ENCODE data around the gene FILIP1.

Gene FILIP1, protein sequence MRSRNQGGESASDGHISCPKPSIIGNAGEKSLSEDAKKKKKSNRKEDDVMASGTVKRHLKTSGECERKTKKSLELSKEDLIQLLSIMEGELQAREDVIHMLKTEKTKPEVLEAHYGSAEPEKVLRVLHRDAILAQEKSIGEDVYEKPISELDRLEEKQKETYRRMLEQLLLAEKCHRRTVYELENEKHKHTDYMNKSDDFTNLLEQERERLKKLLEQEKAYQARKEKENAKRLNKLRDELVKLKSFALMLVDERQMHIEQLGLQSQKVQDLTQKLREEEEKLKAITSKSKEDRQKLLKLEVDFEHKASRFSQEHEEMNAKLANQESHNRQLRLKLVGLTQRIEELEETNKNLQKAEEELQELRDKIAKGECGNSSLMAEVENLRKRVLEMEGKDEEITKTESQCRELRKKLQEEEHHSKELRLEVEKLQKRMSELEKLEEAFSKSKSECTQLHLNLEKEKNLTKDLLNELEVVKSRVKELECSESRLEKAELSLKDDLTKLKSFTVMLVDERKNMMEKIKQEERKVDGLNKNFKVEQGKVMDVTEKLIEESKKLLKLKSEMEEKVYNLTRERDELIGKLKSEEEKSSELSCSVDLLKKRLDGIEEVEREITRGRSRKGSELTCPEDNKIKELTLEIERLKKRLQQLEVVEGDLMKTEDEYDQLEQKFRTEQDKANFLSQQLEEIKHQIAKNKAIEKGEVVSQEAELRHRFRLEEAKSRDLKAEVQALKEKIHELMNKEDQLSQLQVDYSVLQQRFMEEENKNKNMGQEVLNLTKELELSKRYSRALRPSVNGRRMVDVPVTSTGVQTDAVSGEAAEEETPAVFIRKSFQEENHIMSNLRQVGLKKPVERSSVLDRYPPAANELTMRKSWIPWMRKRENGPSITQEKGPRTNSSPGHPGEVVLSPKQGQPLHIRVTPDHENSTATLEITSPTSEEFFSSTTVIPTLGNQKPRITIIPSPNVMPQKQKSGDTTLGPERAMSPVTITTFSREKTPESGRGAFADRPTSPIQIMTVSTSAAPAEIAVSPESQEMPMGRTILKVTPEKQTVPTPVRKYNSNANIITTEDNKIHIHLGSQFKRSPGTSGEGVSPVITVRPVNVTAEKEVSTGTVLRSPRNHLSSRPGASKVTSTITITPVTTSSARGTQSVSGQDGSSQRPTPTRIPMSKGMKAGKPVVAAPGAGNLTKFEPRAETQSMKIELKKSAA (N-terminal part only)

DNA sequence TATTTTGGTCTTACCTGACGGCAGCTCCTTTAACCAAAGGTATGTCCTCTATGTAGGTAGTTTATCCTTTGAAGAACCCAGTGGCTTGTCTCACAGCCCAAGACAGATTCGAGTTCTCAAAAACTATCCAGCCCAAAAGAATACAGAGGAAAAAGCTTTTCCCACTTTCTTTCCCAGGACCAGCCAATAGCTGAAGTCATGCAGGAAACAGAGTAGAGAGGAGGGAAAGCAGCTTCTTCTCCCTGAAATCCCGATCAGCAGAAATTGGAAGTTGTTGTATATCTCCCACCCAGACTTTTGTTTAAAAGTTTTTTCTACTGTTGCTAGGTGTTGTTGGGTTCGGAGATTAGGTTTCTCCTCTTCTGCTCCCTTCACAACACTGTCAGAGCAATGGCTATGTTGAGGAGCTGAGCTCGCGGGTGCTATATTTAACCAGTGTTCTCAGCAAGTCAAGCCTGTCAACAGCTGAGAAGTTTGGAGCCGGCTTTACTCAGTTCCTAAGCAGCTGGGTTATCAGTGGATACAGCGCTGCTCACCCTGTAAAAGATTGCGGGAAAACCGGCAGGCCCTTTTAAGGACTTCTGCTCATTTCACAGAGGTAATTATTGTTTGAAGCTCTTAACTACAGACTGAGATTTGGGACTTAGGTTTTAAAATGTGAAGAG lies at the start of gene FILIP1:
FILIP1 (minus strand) TSS at position 401 of the 665 bp plus-strand sequence. CDS start 78,828 bp downstream, outside the sequence.
- peak; percentile 12 for DNase-seq

DNA sequence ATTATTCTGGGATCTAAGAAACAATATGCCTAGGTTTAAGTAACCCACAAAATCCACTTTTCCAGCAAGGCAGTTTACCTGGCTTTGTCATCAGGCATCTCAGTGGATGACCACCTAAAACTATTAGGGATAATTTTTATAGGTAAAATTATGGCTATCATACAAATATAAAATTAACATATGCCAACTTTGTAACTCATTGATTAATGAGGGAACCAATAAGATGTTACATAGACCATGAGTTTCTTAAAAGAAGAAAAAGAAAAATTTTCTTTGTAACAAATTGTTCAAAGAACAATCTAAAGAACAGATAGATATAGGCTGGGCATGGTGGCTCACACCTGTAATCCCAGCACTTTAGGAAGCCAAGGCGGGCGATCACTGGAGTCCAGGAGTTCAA lies 49.7 kb upstream of the FILIP1 start:
- DNase-seq: no peak

DNA sequence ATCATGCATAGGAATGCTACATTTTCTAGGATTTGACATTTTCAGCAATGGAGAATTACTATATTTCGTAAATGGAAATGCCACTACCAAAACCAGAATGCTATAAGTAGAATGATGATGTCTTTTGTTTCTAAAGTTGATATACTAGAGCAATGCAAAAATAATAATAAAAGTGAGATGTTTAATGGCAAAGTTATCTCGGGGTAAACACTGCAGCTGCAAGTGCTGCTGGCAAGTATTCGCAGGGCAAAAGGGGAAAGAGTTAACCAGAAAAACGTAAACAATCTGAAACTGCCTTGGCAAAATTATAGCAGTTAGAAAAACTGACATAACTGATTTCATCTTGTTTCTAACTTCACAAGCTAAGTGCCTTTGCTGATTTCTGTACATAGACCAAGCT lies 45.5 kb upstream of the FILIP1 start:
- no peak for DNase-seq

DNA sequence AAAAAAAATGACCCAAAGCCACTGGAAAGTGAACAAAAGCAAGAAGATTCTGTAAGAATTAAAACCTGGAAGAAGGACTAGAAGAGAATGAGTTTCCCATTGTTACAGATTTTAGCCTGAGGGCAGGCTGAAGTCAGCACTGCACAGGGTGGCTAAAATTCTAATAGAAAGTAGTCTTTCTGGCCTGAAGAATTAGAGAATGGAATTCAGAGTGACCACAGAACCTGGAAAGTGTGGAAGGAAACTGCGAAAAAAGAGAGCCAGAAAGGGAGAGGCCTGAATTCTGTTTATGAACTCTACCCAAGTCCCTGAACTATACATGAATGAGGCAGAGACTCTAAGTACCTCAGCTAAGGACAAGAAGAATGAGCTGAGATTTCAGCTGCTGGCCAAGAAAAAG lies 38.9 kb upstream of the FILIP1 start:
- DNase-seq: no peak

DNA sequence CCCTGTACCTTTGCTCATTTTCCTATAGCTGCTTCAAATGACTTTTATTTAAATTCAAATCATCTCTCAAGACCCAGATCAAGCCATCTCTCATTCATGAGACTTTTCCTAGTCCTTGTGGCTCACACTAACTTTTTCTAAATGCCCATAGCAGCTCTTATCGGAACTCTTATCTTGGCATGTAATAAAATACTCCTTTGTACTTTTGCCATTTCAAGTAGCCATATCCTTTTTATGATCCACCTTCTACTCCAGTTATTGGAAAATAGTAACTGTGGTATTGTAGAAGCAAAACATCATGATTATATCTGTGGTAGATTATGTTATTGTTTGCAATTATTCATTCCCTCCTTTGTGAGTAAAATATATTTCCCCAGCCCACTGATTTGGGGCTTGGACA lies 37.6 kb upstream of the FILIP1 start:
- no peak for DNase-seq

DNA sequence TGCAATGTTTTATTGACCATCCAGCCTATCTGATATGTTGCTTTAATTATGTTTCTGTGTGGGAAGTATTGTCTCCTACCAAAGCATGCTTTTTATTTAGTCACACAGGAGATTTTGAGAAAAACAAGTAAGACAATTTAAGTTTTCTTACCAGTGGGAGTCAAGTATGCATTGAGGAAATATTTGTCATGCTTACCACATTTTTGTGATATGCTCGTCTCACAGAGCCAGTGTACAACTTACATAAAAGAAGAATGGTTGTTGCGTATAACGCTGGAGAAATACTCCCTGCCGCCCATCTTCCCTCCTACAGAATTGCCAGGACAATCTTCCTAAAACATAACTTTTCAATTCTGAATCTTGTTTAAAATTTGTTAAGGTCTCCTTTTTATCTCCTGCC lies 37.1 kb upstream of the FILIP1 start:
- no peak for DNase-seq

DNA sequence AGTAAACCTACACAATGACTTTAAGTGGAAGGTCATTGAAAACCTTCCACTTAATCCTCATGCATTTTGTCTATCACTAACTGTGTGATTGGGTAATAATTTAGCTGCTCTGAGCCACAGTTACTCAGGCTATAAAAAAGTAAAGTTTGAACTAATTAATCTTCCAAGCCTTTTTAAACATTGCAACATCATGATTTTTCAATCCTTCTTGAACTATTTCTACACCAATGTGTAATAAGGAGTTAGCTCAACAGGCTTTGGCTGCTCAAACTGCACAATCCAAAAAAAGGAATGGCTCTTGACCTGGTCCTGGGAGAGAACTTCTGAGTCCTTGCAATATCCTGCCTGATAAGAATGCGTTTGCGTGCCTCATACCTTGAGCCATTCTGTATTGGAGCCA lies 34.8 kb upstream of the FILIP1 start:
- no peak for DNase-seq

DNA sequence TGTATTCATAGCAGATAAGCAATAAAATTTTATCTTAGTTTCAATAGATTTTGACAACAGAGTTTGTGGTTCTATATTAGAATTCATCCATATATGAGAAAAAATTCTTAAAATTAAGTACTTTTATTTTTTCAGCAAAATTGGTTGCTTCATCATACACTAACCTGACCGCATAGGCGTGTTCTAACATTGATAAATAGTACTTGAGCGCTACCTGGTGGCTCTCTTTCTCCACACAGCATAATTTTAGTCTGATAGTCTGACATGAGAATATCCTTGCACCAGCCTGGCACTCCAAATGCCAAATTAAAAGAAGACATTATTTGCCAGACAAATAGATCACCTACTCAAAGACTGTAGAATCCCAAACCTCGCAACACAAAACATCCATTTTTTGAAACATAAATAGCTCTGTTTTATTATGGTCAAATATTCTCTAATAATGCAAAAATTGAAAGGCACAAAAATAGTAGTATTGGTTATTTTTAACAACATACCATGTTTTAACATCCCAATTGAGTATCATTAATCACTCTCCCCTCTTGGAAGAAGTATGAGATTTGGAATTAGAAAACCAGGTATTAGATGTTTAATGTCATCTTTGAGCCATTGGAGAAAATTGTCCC lies 33.0 kb upstream of the FILIP1 start:
- peak; percentile 74 for DNase-seq

DNA sequence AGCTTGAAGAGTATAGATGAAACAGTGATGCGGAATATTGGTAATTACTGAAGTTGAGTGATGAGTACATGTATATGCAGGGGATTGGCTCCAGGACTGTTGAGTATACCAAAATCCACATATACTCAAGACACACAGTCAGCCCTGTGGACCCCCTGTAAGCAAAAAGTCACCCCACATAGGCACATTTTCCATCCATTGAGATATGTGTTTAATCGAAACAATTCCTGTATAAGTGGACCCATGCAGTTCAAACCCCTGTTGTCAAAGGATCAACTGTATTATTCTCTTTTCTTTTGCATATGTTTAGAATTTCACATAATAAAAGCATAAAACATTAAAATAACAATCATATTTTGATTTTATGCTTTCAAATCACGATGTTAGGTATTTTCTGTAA lies 32.1 kb upstream of the FILIP1 start:
- no peak for DNase-seq

DNA sequence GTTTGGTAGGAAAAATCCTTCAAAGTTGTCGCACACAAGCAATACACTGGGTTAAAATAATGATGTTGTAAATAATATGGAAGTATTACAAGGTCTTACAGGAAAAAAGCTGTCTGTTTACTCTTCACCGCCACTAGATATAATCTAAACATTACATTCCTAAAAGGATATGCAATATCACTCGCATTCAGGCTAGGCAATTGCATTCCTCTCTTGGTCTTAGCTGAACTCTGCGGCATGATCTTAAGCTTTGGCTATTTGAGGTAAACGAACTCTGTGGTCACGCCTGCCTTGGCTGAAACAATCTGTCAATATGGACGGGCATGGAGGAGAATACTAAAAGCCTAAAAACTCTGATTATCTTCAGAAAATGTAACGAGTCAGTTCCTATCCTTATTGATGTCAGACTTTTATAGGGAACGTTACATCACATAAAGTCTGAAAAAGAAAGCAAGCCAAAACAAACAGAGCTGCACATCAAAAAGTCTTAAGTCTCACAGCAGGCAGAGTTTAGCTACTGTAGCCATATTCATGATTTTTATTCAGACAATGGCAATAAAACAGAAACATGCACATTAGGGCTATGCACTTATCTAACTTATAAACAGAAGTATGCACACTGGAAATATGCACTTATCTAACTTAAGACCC lies 30.8 kb upstream of the FILIP1 start:
- no peak for DNase-seq

DNA sequence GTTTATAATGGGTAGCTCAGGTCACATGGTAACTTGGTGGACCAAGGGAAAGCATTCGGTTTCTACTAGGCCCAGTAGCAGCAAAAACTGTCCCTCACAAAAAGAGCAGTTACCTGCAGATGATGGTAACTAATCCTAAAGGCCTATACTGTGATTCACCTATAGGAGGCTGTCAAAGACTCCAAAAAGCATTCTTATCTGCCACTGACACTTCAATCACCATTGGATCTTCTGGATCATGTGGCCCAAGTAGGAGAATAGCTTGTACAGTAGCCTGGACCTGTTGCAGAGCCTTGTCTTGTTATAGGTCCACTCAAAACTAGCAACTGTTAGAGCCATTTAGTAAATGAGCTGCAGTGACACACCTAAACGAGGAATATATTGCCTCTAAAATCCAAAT lies 23.2 kb upstream of the FILIP1 start:
- no peak for DNase-seq

DNA sequence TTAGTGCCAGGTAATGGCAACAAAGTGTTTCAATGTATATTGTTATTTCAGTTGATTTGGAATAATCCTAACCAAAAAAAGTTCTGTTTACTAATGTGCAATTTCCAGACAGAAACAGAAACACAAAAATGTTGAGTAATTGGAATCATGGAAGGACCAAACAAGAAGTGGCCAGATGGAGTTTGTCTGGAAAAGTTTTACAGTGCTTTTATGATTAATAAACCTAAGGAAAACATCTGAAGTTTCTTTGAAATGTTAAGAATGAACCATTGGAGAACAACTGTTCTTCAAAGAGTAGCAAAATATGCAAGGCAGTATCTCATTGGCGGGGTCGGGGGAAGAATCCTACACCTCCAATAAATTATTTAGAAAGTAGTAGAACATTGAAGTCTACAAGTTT lies 19.0 kb upstream of the FILIP1 start:
- no peak for DNase-seq

DNA sequence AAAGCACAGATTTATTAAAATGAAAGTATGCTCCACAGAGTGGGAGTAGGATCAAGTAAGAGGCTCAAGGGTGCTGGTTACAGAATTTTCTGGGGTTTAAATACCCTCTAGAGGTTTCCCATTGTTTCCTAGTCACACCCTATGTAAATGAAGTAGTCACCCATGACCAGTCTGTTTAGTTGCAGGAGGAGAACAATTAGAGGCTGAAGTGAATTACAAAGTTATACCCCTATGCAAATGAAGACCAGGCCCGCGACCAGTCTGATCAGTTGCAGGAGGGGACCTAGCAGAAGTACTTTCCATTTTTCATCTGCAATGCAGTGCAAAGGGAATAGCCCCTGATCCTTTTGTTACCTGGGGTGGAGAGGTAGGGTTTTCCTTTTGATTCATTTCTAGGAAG lies 11.8 kb upstream of the FILIP1 start:
- no peak for DNase-seq

DNA sequence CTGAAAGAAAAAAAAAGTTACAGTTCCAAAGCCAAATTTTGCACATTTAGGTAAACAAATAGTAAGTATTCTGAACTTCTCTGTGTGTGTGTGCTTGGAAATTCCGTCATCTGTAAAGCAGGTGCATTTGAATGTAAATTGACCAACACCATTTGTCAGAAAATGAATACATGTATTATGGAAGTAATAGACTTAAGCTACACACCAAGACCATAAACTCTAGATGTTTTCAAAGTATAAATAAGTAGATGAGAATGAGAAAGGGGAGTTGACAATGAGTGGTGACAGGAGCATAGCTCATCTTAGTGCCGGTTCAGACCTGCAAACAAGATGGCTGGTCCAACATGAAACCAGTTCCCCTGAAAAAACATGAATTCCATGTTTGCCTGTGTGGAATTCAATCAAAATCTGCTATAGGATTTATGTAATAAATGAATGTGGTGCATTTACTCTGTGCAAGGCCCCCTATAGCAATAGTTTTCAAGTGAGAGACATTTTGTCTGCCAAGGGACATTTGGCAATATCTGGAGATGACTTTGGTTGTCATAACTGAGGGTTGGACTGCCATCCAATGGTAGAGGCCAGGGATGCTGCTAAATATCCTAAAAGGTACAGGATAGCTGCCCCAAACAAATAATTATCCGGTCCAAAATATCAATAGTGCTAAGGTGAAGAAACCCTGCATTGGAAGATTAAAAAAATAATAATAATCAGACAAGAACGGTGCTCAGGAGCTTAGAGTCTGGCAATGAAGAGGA lies 11.0 kb upstream of the FILIP1 start:
- DNase-seq: peak; percentile 16

DNA sequence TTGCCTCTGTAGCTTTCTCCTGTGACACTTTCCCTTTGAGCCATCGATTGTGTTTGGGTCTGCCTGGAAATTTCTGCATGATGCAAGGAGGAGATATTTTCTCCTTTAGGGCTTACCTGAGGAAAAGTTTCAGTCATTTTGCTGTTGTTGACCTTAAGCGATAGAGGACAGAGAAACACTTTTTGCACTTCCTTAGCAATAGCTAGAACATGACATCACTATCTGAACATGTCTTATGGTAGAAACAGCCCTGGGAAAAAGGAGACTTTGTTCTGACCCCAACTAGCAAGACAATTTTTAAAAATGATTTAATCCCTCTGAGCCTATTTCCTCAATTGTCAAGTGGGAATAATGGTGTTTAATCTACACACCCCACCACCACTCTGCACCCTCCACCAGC lies 9.7 kb upstream of the FILIP1 start:
- no peak for DNase-seq

DNA sequence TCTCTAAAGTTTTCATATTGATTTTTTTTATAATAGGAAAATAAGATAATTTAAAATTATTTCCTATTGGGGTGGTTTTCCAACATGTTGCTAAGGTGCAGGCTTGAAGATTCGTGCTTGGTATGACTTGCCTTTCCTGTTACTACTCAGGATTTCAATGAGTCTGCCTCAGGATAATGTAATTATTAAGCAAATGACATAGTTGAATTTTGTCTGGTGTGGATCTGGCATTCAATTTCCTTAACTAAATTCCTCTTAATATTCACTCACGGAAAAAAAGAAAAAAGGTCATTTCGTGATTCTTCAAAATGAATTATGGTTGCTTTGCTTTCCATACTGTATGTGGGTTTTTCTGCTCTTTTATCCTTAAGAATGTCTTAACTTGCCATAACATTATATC lies 9.3 kb upstream of the FILIP1 start:
- no peak for DNase-seq

DNA sequence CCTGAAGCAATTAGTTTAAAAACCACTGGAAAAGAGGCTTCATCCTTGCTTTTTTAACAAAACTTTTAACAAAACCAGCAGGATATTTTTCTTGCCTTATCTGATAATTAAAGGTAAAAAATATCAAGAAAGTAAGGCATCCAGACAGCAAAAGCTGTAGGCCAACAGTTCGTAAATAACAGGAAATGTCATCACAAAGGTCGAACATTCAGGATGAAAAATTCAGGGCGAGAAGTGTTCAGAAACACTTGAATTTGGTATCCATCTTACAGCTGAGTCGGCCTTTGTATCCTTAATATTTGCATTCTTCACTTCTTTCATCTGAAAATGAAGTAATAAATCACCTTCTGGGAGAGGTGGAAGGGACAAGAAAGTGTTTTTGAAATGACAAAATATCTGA lies 8.2 kb upstream of the FILIP1 start:
- no peak for DNase-seq

DNA sequence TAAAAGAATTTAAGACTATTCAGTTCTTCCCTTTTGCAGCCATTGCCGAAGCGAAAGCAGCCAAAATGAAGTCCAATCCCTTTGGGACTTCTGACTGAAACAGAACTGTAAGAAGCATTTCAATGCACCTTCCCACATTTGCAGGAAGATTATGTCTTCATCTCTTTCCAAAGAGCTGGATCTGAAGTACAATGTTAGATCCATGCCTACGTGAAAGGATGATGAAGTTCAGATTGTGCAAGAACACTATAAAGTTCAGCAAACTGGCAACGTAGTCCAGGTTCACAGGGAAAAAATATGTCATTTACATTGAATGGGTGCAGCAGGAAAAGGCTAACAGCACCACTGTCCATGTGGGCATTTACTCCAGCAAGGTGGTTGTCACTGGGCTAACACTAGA lies 6.0 kb upstream of the FILIP1 start:
- no peak for DNase-seq

DNA sequence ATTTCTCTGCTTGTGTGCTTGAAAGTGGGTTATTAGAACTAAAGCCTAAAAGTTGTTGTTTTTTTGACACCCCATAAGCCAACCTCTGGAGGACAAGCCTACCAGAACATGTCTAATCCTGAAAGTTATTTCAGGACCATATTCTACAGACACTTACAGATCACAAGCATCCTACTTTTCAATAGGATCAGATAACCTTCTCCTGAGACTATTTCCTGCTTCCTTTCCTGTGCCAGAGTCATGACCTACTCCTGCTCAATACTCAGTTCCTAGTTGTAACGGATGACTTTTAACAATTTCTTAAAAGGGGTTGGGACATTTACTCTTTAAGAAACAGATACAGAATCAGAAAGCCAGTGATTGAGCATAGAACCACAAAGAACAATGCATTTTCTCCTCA lies 5.3 kb upstream of the FILIP1 start:
- DNase-seq: no peak

DNA sequence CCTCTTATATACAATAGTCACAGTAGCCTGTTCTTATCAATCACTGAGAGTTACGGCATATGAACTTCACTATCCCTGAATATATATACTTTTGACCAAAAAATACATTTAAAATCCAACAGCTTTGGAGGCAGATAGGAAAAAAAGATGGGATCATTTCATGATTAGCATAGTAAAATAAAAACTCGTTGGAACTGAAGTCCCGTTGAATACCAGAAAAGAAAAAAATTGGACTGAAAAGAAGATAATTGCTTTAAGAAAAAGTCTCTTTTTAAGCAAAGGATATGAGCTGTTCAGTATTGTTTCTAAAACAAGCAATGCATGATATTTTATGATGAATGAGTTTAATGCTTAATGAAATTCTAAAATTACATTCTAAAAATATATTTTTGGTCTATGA lies 4.4 kb upstream of the FILIP1 start:
- no peak for DNase-seq

DNA sequence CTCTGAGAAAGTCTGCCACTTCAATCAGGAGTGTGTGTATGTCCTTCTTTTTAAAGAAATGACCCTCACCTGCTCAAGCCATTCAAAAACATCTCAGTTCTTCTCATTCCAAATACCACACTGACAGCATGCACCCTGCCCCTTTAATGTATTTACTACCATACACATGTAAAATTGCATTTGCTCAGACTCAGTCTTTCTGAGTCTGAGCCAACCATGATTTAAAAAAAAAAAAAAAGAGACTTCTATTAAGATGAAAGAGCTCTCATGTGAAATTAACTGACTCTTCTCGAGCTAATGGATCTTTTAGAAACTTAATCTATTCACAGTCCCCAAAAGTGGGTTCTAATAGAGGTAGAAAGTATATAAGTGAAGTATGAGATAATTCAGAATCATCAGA lies 1.4 kb upstream of the FILIP1 start:
- no peak for DNase-seq
